Measurements from ENCODE around the gene MGRN1. TPM values are rescaled to one million over a fixed set of nuclear protein-coding genes. Genes with fewer than 3 reads are reported as not detected.

MGRN1 gene
- total and polyA plus RNA-seq, 4 donors: 29.5 to 113 (median 68.9) TPM

DNA sequence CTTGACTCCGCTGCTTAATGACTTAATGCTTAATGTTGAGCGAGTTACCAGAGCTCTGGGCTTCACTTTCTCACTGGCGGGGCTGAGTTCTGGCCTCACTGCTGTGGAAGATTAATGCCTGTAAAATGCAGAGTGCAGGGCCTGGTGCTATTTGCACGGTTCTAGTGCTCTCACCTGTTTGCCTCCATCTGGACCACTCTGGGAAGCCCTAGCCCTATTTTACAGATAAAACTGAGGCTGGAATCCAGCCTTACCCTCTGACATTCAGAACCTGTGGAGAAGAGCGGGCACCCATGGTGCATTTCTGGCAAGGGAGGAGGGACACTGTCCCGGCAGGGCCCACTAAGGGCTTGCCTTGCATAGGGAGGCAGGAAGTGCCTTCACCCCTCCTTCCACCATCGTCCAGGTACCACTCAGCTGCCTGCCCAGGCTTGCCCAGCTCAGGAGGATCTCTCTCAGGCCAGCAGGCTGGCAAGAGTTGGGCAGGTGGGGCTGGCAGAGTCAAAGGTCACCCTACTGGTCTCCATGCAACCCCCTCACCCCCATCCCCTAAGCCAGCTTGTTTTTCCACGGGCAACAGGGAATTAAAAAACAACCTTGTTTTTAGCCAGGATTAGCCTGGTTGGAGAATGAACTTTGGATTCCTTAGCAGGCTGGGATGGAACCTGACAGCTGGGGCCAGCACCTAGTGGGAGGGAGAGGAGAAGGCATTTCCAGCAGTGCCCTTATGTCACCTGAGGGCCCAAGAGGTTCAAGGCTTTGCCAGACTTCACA is 5.8 kb upstream of the MGRN1 start:
- no peaks in the 10 kb centered on the region for H3K9me3 ChIP-seq (ENCODE audit: control insufficient read depth, insufficient read depth, low read length)
- H3K4me1 ChIP-seq (ENCODE audit: control insufficient read depth, insufficient read depth, low read length): peaks cover 26% of the 10 kb centered on the region
- no peaks in the 10 kb centered on the region for H3K27me3 ChIP-seq (ENCODE audit: control insufficient read depth, insufficient read depth, low read length)
- WGBS (ENCODE audit: insufficient coverage): 88% methylated on average over 6 of the region's 8 CpGs
- H3K27ac ChIP-seq (ENCODE audit: low read depth, low read length): no peak overlapping the region
- H3K4me3 ChIP-seq (ENCODE audit: low read depth, low read length): no peak overlapping the region
- peaks cover 3% of the 10 kb centered on the region for H3K36me3 ChIP-seq (ENCODE audit: control insufficient read depth, insufficient read depth, low read length)
- DNase-seq (ENCODE audit: low read depth in 4 of 6, low spot score in 6 of 6): no peak

DNA sequence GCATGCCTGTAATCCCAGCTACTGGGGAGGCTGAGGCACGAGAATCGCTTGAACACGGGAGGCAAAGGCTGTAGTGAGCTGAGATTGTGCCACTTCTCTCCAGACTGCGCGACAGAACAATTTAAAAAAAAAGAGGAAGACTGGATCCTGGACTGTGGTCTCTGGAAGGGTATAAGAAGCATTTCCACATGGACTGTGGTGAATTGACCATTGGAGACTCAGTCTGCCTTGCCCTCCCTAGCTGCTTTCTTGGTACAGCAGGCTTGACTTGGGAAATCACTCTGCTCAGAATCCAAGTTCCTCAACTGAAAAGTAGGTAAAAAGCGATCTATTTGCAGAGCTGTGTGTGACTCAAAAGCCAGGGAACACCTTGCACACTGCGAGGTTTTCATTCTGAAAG is 1.0 kb upstream of the MGRN1 start:
- Histone ChIP-seq H3K4me1 (ENCODE audit: control insufficient read depth, insufficient read depth, low read length) (peaks cover 26% of the 10 kb centered on the region), H3K36me3 (ENCODE audit: control insufficient read depth, insufficient read depth, low read length) (peaks cover 7% of the 10 kb centered on the region), H3K9me3 (ENCODE audit: control insufficient read depth, insufficient read depth, low read length) (no peaks in the 10 kb centered on the region), H3K27me3 (ENCODE audit: control insufficient read depth, insufficient read depth, low read length) (no peaks in the 10 kb centered on the region), H3K27ac (ENCODE audit: low read depth, low read length) (no peak overlapping the region), H3K4me3 (ENCODE audit: low read depth, low read length) (no peak overlapping the region)
- 85% methylated on average over 7 of the region's 7 CpGs for WGBS (ENCODE audit: insufficient coverage)
- DNase-seq (ENCODE audit: low read depth in 4 of 6, low spot score in 6 of 6): no peak

DNA sequence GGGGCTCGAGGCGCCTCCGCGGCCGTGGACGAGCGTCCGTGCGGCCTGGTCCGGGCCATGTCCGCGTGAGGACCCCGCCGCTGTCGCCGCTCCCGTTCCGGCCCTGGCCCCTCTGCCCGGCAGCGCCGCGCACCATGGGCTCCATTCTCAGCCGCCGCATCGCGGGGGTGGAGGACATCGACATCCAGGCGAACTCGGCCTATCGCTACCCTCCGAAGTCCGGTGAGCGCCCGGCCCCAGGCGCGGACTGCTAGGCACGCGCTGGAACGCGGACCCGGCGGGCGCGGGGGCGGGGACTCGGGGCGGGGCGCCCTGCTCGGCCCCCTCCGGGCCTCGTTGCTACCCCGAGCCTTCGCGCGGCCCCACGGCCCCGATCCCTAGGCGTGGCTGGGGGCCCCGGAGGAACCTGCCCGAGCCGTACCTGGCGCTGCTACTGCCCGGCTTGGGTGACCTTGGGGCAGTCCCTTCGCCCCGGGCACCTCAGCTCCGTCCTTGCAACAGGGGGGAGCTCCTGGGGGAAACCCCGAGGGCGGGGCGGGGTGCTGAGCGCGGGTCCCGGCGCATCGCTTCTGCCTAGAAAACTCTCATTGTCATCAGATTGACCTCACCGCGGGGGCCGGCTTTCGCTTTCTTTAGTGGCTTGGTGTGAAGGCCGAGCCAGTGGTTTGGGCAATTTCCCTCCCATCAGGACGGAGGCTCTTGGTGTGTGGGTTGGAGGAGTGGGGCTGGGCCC is 367 bp downstream of the MGRN1 start:
- WGBS (ENCODE audit: insufficient coverage): under 1% methylated on average over 80 of the region's 80 CpGs
- peak in 3 of 6 donors; percentile 31 to 72 (median 46) for DNase-seq (ENCODE audit: low read depth in 4 of 6, low spot score in 6 of 6)
- H3K4me1 ChIP-seq (ENCODE audit: control insufficient read depth, insufficient read depth, low read length): peaks cover 26% of the 10 kb centered on the region

DNA sequence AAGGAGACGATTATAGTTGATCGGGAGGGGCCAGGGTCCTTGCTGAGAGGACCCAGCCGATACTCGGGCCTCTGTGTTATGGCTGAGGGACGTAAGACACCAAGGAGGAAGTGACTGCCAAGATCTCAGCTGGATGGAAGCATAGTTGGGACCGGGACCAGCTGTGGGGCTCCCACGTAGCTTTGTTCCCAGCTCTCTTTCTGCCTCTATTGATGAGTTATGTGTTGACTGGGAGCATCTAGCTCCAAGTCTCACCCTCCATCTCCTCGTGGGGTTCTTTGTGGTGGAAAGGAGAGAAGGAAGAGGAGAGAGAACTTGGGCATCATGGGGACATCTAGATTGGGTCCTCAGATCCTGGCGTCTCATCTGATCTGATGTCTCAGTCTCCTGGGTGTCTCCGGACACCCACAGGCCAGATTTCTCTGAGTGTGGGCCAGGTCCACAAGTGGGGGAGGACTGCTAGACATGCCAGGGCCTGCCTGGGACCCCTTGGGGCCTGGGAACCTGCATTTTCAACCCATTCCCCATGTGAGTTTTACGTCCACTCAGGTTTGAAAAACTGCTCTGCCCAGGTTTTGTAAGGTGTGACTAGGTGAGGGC is 1.0 kb downstream of the MGRN1 start:
- H3K36me3 ChIP-seq (ENCODE audit: control insufficient read depth, insufficient read depth, low read length): peaks cover 8% of the 10 kb centered on the region
- peak overlapping the region; percentile 87 for H3K4me3 ChIP-seq (ENCODE audit: low read depth, low read length)
- WGBS (ENCODE audit: insufficient coverage): 20% methylated on average over 8 of the region's 11 CpGs
- peak overlapping the region; percentile 88 for H3K27ac ChIP-seq (ENCODE audit: low read depth, low read length)
- DNase-seq (ENCODE audit: low read depth in 4 of 6, low spot score in 6 of 6): no peak
- no peaks in the 10 kb centered on the region for H3K27me3 ChIP-seq (ENCODE audit: control insufficient read depth, insufficient read depth, low read length)
- H3K9me3 ChIP-seq (ENCODE audit: control insufficient read depth, insufficient read depth, low read length): no peaks in the 10 kb centered on the region
- peaks cover 26% of the 10 kb centered on the region for H3K4me1 ChIP-seq (ENCODE audit: control insufficient read depth, insufficient read depth, low read length)

More for the DNA sequence above, 367 bp downstream of the MGRN1 start:
- peaks cover 8% of the 10 kb centered on the region for H3K36me3 ChIP-seq (ENCODE audit: control insufficient read depth, insufficient read depth, low read length)
- H3K4me3 ChIP-seq (ENCODE audit: low read depth, low read length): peak overlapping the region; percentile 87
- H3K9me3 ChIP-seq (ENCODE audit: control insufficient read depth, insufficient read depth, low read length): no peaks in the 10 kb centered on the region
- peak overlapping the region; percentile 88 for H3K27ac ChIP-seq (ENCODE audit: low read depth, low read length)
- no peaks in the 10 kb centered on the region for H3K27me3 ChIP-seq (ENCODE audit: control insufficient read depth, insufficient read depth, low read length)

DNA sequence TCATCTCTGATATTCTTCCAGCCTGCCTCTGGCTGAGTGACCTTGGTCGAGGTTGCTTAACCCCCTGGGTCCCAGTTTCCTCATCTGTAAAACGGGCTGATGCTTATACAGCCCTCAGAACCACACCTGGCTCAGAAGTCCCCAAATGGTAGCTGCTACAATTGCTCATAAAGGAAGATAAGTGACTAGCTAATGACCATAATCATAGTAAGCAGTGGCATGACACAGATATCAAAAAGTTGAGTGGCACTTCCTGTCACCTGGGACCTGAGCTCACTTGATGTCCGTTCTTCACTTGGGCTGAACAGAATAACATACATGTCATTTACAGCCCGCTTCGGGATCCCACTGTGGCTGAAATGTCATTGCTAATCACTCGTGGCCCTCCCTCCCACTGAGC is 1.8 kb downstream of the MGRN1 start:
- Histone ChIP-seq H3K4me1 (ENCODE audit: control insufficient read depth, insufficient read depth, low read length) (peaks cover 26% of the 10 kb centered on the region), H3K27me3 (ENCODE audit: control insufficient read depth, insufficient read depth, low read length) (no peaks in the 10 kb centered on the region), H3K9me3 (ENCODE audit: control insufficient read depth, insufficient read depth, low read length) (peaks cover under 1% of the 10 kb centered on the region), H3K27ac (ENCODE audit: low read depth, low read length) (no peak overlapping the region), H3K36me3 (ENCODE audit: control insufficient read depth, insufficient read depth, low read length) (peaks cover 8% of the 10 kb centered on the region), H3K4me3 (ENCODE audit: low read depth, low read length) (peak overlapping the region; percentile 87)
- no peak for DNase-seq (ENCODE audit: low read depth in 4 of 6, low spot score in 6 of 6)
- WGBS (ENCODE audit: insufficient coverage): 61% methylated on average over 5 of the region's 6 CpGs

DNA sequence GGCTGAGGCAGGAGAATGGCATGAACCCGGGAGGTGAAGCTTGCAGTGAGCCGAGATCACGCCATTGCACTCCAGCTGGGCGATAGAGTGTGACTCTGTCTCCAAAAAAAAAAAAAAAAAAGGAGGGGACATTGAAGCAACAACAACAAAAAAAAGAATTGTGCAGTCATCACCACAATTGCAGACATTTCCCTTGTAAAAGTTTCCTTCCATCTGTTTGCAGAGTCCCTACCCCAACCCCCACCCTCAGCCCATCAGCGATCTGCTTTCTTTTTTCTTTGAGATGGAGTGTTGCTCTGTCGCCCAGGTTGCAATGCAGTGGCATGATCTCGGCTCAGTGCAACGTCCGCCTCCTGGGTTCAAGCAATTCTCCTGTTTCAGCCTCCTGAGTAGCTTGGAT is 3.7 kb downstream of the MGRN1 start:
- Histone ChIP-seq H3K9me3 (ENCODE audit: control insufficient read depth, insufficient read depth, low read length) (peaks cover 2% of the 10 kb centered on the region), H3K36me3 (ENCODE audit: control insufficient read depth, insufficient read depth, low read length) (peaks cover 8% of the 10 kb centered on the region), H3K27ac (ENCODE audit: low read depth, low read length) (no peak overlapping the region), H3K27me3 (ENCODE audit: control insufficient read depth, insufficient read depth, low read length) (no peaks in the 10 kb centered on the region), H3K4me3 (ENCODE audit: low read depth, low read length) (no peak overlapping the region), H3K4me1 (ENCODE audit: control insufficient read depth, insufficient read depth, low read length) (peaks cover 26% of the 10 kb centered on the region)
- no peak for DNase-seq (ENCODE audit: low read depth in 4 of 6, low spot score in 6 of 6)
- 100% methylated on average over 4 of the region's 9 CpGs for WGBS (ENCODE audit: insufficient coverage)

DNA sequence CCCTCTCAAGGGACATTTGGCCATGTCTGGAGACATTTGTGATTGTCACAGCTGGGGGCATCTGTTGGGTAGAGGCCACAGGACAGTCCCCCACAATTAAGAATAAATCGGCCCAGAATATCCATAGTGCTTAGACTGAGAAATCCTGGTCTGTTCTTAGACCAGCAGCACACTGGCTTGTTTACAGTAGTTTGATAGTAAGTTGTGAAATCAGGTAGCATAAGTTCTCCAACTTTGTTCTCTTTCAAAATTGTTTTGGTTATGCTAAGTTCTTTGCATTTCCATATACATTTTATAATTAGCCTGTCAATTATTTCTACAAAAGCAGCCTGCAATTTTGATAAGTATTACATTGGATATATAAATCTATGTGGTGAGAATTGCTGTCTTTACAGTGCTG is 6.8 kb downstream of the MGRN1 start:
- peaks cover 29% of the 10 kb centered on the region for H3K36me3 ChIP-seq (ENCODE audit: control insufficient read depth, insufficient read depth, low read length)
- peaks cover 19% of the 10 kb centered on the region for H3K4me1 ChIP-seq (ENCODE audit: control insufficient read depth, insufficient read depth, low read length)
- H3K27me3 ChIP-seq (ENCODE audit: control insufficient read depth, insufficient read depth, low read length): no peaks in the 10 kb centered on the region
- no peak overlapping the region for H3K4me3 ChIP-seq (ENCODE audit: low read depth, low read length)
- no peak overlapping the region for H3K27ac ChIP-seq (ENCODE audit: low read depth, low read length)
- H3K9me3 ChIP-seq (ENCODE audit: control insufficient read depth, insufficient read depth, low read length): peaks cover 2% of the 10 kb centered on the region
- DNase-seq (ENCODE audit: low read depth in 4 of 6, low spot score in 6 of 6): no peak
- 88% methylated on average over 1 of the region's 1 CpG for WGBS (ENCODE audit: insufficient coverage)

DNA sequence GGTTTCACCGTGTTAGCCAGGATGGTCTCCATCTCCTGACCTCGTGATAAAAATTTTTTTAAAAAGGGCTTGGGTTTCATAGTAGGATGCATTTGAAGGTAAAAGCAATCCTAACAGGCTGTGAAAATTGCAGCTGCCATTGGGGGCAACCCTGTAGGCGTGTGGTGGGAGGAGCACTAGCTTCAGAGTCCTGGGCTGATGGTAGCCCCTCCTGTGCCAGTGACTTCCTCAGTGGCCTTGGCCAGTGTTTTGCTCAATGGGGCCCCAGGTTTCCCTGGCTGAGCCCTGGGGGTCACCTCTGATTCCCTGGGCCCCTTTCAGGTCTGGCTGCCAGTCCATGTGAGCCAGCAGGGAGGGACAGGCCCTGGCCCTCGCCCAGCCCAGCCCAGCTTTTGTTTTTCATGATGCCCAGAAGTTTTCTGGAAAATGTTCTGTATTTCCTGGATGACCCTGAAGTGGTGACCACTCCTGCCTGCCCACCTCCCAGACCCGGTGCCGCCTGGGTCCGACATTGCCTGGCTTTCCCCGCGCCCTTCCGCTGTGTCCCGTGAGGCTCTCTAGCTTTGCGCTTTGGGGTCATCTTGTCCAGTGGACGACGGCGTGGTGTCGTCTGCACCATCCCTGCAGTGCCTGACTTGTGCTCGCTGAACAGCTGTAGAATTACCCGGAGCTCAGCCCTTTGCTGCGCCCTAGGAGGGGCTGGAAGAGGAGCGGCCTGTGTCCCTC is 9.4 kb downstream of the MGRN1 start:
- Histone ChIP-seq H3K27ac (ENCODE audit: low read depth, low read length) (no peak overlapping the region), H3K4me1 (ENCODE audit: control insufficient read depth, insufficient read depth, low read length) (peaks cover 17% of the 10 kb centered on the region), H3K36me3 (ENCODE audit: control insufficient read depth, insufficient read depth, low read length) (peaks cover 33% of the 10 kb centered on the region), H3K27me3 (ENCODE audit: control insufficient read depth, insufficient read depth, low read length) (no peaks in the 10 kb centered on the region), H3K9me3 (ENCODE audit: control insufficient read depth, insufficient read depth, low read length) (peaks cover 2% of the 10 kb centered on the region), H3K4me3 (ENCODE audit: low read depth, low read length) (no peak overlapping the region)
- 95% methylated on average over 20 of the region's 20 CpGs for WGBS (ENCODE audit: insufficient coverage)
- no peak for DNase-seq (ENCODE audit: low read depth in 4 of 6, low spot score in 6 of 6)

DNA sequence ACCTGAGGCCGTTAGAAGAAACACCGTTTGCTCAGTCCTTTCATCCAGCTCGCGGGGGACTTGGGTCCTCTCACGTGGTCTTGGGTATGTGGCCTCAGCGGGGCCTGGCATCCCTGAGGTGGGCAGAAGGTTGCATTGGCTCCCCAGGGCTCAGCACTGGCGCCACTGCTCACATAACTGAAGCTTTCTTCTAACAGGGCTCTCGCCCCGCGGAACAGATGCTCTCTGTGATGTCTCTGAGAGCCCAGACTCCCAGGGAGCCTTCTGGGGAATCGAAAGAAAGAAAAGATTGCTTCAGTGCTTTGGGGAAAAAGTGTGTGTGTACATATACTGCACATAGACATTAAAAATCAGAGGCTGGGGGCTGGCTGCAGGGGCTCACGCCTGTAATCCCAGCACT is 10.1 kb downstream of the MGRN1 start:
- H3K4me3 ChIP-seq (ENCODE audit: low read depth, low read length): no peak overlapping the region
- H3K4me1 ChIP-seq (ENCODE audit: control insufficient read depth, insufficient read depth, low read length): peaks cover 17% of the 10 kb centered on the region
- no peak overlapping the region for H3K27ac ChIP-seq (ENCODE audit: low read depth, low read length)
- peaks cover 36% of the 10 kb centered on the region for H3K36me3 ChIP-seq (ENCODE audit: control insufficient read depth, insufficient read depth, low read length)
- no peaks in the 10 kb centered on the region for H3K27me3 ChIP-seq (ENCODE audit: control insufficient read depth, insufficient read depth, low read length)
- H3K9me3 ChIP-seq (ENCODE audit: control insufficient read depth, insufficient read depth, low read length): peaks cover 2% of the 10 kb centered on the region
- peak in 2 of 6 donors; percentile 5 to 39 for DNase-seq (ENCODE audit: low read depth in 4 of 6, low spot score in 6 of 6)
- 59% methylated on average over 8 of the region's 12 CpGs for WGBS (ENCODE audit: insufficient coverage)
